ENCODE results near the gene PSMB5. TPM values are rescaled to one million over a fixed set of nuclear protein-coding genes. Genes with fewer than 3 reads are reported as not detected.

The PSMB5 gene
- total and polyA plus RNA-seq, 2 of the 13 experiments (the other 11 are each of a cell fraction or from before 2014, with no cell fraction given), result 705 to 871 TPM

GRCh38 chr14:22976620-22977433 is 57.9 kb downstream of the PSMB5 start (continued):
- TF ChIP-seq ZHX2 (IDR thresholded peaks at IDR 0.05; ENCODE audit: low read depth) (peak; percentile 79), ZHX2 (CRISPR knock-in tag; IDR thresholded peaks at IDR 0.05; ENCODE audit: borderline replicate concordance) (no peak), KDM1A (CRISPR knock-in tag; IDR thresholded peaks at IDR 0.05) (peak; percentile 57), PHF21A (CRISPR knock-in tag; IDR thresholded peaks at IDR 0.05) (no peak), ZNF674 (CRISPR knock-in tag; IDR thresholded peaks at IDR 0.05; ENCODE audit: low read depth) (peak; percentile 96), ZNF883 (CRISPR knock-in tag; IDR thresholded peaks at IDR 0.05; ENCODE audit: not compliant biosample characterization) (peak; percentile 21), RNF2 (conservative IDR thresholded peaks at IDR 0.05; ENCODE audit: low read depth) (no peak), ZBTB26 (CRISPR knock-in tag; IDR thresholded peaks at IDR 0.05; ENCODE audit: borderline replicate concordance) (no peak; the same call in 1 of the 2 replicates), NCOA1 (CRISPR knock-in tag; IDR thresholded peaks at IDR 0.05) (no peak), NR2F1 (CRISPR knock-in tag; IDR thresholded peaks at IDR 0.05) (peak; percentile 78 to 82), SPEN (CRISPR knock-in tag; IDR thresholded peaks at IDR 0.05; ENCODE audit: low read depth) (peak; percentile 90; the same call in 1 of the 2 replicates), FOXO1 (CRISPR knock-in tag; IDR thresholded peaks at IDR 0.05) (peak; percentile 89), ZNF790 (CRISPR knock-in tag; IDR thresholded peaks at IDR 0.05; ENCODE audit: borderline replicate concordance) (no peak), ZNF264 (CRISPR knock-in tag; IDR thresholded peaks at IDR 0.05) (no peak), U2AF1 (optimal IDR thresholded peaks at IDR 0.05; ENCODE audit: low read depth, low read length) (peak; percentile 50), ZNF589 (CRISPR knock-in tag; conservative IDR thresholded peaks at IDR 0.05) (no peak)
- TF ChIP-seq, protein P1, sequence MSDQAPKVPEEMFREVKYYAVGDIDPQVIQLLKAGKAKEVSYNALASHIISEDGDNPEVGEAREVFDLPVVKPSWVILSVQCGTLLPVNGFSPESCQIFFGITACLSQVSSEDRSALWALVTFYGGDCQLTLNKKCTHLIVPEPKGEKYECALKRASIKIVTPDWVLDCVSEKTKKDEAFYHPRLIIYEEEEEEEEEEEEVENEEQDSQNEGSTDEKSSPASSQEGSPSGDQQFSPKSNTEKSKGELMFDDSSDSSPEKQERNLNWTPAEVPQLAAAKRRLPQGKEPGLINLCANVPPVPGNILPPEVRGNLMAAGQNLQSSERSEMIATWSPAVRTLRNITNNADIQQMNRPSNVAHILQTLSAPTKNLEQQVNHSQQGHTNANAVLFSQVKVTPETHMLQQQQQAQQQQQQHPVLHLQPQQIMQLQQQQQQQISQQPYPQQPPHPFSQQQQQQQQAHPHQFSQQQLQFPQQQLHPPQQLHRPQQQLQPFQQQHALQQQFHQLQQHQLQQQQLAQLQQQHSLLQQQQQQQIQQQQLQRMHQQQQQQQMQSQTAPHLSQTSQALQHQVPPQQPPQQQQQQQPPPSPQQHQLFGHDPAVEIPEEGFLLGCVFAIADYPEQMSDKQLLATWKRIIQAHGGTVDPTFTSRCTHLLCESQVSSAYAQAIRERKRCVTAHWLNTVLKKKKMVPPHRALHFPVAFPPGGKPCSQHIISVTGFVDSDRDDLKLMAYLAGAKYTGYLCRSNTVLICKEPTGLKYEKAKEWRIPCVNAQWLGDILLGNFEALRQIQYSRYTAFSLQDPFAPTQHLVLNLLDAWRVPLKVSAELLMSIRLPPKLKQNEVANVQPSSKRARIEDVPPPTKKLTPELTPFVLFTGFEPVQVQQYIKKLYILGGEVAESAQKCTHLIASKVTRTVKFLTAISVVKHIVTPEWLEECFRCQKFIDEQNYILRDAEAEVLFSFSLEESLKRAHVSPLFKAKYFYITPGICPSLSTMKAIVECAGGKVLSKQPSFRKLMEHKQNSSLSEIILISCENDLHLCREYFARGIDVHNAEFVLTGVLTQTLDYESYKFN (CRISPR knock-in tag; conservative IDR thresholded peaks at IDR 0.05), result peak; percentile 99
